Neuron (in vitro differentiated cells): ENCODE data around the gene SYNPO2L.
A peak's percentile ranks its signal among the peaks of the same experiment; 100 is the strongest.

Experiments used
- H2AFZ ChIP-seq: one replicate; pipeline ENCODE4 v1.6.1; 2013; ENCODE audit warnings: low read depth, mild to moderate bottlenecking, inconsistent platforms, low read length, moderate library complexity
- H3K27me3 ChIP-seq: one replicate; pipeline ENCODE4 v1.6.1; 2013; ENCODE audit warnings: low read length; ENCODE audit not compliant: insufficient read depth
- H3K36me3 ChIP-seq: one replicate; pipeline ENCODE4 v1.6.1; 2013; ENCODE audit warnings: low read length; ENCODE audit not compliant: insufficient read depth
- H3K4me1 ChIP-seq: one replicate; pipeline ENCODE4 v1.6.1; 2013; ENCODE audit warnings: low read length; ENCODE audit not compliant: insufficient read depth
- H3K4me3 ChIP-seq: 2 replicates; pipeline ENCODE4 v1.5.1; 2013; ENCODE audit warnings: mild to moderate bottlenecking, low read length, moderate library complexity
- H3K9me3 ChIP-seq: one replicate; pipeline ENCODE4 v1.6.1; 2013; ENCODE audit warnings: low read length

The SYNPO2L gene

DNA sequence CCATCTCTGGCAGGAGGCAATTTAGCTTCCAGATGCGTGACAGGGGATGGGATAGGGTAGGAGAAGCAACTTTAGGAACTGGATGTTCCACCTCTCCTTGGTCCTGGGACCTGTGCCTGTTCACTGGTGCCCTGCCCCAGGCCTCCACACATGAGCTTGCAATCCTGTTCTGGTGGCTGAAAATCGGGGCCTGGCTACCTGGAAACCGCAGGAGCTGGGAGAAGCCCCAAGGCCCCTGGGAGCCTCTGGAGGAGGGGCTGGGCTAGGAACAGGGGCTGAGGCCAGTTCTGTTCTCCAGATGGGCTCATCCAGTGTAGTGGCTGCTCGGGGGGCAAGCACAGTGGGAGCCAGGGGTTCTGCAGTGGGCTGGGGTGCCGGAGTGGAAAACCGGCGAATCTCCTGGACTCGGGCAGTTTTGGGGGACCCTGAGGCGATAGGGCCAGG lies 9.2 kb downstream of the SYNPO2L start:
- Histone ChIP-seq H3K4me1 (peaks cover 3% of the 10 kb centered on the region), H3K4me3 (no peak overlapping the region), H3K36me3 (no peaks in the 10 kb centered on the region), H3K9me3 (no peaks in the 10 kb centered on the region), H3K27me3 (no peaks in the 10 kb centered on the region), H2AFZ (no peak overlapping the region)

DNA sequence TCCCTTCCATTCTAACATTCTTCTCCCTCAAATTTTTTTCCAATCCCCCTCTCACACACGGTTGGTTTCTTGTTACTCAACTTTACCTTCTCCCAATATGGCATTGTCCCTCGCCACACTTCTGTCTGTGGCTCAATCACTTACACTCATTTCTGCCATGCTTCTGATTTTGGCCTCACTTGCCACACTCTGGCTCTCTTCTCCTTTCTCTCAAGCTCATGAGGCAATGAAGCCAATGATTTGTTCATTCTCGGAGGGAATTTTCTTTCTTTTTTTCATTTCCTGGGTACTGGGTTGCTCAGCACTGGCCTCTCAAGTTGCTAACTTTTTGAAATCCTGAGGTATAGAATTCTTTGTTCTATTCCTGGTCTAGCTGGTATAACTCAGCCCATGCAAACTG lies 10.6 kb downstream of the SYNPO2L start:
- Histone ChIP-seq H3K4me3 (no peak overlapping the region), H2AFZ (no peak overlapping the region), H3K27me3 (no peaks in the 10 kb centered on the region), H3K4me1 (no peaks in the 10 kb centered on the region), H3K36me3 (no peaks in the 10 kb centered on the region), H3K9me3 (no peaks in the 10 kb centered on the region)

DNA sequence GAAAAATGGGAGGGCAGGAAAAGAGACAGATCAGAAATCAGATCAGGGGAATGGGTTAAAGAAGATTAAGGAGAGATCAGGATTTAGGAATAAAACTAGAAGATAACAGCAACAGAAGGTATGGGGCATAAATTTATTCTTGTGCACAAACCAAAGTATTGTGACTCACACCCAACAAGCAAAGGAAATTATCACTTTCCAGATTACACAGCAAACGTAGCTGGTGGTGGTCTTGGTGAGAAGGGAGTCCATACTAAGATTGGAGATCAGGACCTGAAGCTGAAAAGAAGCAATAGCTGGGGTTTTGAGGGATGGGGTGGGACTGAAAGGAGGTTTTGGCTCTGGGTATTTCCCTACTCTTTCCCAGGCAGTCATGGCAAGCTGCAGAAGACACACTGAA lies 11.1 kb downstream of the SYNPO2L start:
- no peaks in the 10 kb centered on the region for H3K36me3 ChIP-seq
- peak overlapping the region; percentile 48 for H2AFZ ChIP-seq
- H3K27me3 ChIP-seq: no peaks in the 10 kb centered on the region
- no peak overlapping the region for H3K4me3 ChIP-seq
- H3K9me3 ChIP-seq: no peaks in the 10 kb centered on the region
- H3K4me1 ChIP-seq: no peaks in the 10 kb centered on the region

DNA sequence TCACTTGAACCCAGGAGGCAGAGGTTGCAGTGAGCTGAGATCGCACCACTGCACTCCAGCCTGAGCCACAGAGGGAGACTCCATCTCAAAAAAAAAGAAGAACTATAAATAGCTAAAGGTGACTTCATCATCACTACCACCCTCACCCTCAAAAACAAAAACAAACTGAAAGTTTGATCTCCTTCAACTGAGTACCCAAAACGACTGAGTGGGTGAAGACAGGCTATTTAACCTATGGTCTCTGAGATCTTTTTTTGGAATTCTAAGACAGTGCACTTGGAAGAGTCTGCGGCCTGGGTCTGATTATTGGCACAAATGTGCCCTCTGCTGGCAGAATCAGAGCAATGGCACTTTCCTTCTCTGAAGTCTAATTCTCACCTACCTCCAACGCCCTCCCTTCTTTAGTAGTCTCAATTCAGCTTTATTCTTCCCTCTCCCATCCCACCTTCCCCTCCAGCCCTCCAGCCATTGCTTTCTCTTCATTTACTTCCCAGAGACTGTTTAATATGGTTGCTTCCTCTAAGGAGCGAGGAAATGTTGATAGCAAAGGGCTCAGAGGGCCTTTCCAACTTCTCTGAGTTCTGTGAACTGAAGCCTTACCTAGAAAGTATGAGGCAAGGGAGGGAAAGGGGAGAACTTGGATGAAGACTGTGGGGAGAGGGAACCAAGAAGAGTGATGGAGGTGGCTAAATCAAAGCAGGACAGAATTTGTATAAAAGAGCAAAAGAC lies 11.7 kb downstream of the SYNPO2L start:
- peak overlapping the region; percentile 48 for H2AFZ ChIP-seq
- H3K9me3 ChIP-seq: no peaks in the 10 kb centered on the region
- no peak overlapping the region for H3K4me3 ChIP-seq
- H3K27me3 ChIP-seq: no peaks in the 10 kb centered on the region
- H3K36me3 ChIP-seq: no peaks in the 10 kb centered on the region
- no peaks in the 10 kb centered on the region for H3K4me1 ChIP-seq

DNA sequence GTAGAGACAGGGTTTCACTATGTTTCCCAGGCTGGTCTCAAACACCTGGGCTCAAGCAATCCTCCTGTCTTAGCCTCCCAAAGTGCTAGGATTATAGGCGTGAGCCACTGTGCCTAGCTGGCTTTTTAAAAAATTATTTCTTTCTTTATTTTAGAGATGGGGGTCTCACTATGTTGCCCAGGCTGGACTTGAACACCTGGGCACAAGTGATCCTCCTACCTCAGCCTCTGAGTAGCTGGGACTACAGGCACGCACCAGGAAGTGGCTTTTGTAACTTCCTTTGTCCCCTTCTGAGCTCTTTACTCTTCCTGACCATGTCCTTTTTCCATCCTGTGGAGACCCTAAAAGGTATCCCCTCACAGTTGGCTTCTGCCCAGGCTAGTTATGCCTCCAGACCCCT lies 12.5 kb downstream of the SYNPO2L start:
- H3K36me3 ChIP-seq: no peaks in the 10 kb centered on the region
- no peak overlapping the region for H3K4me3 ChIP-seq
- no peaks in the 10 kb centered on the region for H3K9me3 ChIP-seq
- H3K4me1 ChIP-seq: no peaks in the 10 kb centered on the region
- H3K27me3 ChIP-seq: no peaks in the 10 kb centered on the region
- H2AFZ ChIP-seq: no peak overlapping the region

DNA sequence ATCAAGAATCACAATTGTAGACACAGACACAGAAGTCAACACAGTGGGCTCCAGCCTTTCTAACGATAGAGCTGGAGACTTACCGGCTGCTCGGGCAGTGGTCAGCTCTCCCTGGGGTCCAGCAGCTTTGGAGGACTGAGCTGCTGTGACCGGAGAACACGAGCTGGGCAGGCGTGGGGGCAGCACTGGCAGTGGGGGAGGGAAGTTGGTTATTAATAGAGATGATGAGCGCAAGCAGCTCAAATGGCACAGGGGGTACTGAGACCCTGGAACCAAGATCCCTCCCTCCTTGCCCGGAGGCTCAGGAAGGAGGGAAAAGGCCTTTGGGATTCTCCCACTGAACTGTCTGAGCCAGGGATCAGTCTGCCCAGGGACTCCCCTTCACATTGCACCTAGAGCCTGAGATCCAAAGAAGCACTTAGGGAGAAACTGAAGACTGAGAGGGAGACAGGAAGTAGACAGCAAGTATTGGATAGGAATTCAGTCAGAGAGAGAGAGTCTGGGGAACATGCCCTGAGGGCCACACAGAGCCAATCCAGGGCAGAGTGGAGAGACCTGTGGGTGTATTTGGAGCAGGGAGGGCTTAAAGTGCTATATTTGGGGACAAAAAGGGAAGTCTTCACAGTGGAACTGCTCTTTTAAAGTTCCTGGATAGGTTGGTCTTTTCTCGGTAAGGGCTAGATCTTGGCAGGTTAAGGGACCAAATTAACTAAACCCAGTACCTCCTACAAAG lies 14.3 kb downstream of the SYNPO2L start, which contains the start of gene MYOZ1:
Gene MYOZ1, minus strand, starts transcription at position 147 of the 733 bp plus-strand sequence. CDS start 1,457 bp downstream, outside the sequence.
- Histone ChIP-seq H3K4me1 (no peaks in the 10 kb centered on the region), H3K9me3 (no peaks in the 10 kb centered on the region), H3K36me3 (no peaks in the 10 kb centered on the region), H2AFZ (no peak within 1 kb of the TSS), H3K27me3 (no peaks in the 10 kb centered on the region), H3K4me3 (no peak within 1 kb of the TSS)

DNA sequence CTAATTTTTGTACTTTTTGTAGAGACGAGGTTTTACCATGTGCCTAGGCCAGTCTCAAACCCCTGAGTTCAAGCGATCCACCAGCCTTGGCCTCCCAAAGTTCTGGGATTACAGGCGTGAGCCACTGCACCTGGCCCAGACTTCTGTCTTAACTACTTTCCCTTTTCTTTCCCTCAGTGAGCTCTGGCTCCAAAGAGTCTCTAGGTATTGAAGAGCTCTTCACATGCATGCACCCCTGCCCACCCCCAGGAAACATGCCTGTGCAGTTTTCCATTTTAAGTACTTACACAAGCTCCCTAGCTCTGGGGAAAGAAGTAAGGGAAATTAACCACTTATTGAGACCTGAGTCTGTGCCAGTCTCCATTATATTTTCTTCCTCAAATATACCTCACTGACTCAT lies 16.5 kb downstream of the SYNPO2L start:
- Histone ChIP-seq H3K36me3 (no peaks in the 10 kb centered on the region), H3K4me3 (no peak overlapping the region), H2AFZ (no peak overlapping the region), H3K27me3 (no peaks in the 10 kb centered on the region), H3K9me3 (no peaks in the 10 kb centered on the region), H3K4me1 (no peaks in the 10 kb centered on the region)

DNA sequence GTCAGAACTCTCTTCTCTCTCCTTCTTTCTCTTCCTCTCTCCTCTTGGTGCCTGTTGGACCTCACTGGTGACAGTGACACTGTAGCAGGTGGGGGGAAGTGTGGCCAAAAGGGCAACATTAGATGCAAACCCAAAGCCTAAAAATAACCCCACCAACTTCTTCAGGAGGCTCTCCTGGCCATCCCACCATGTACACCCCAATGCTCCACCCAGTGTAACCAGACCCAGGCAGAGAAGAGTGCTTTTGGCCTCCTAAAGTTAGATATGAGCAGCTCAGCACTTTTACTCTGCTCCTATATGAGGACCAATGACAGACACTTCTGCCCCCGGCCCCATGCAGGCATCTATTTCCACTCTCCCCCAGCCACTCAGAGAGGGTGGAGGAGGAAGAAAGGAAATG lies 20.0 kb downstream of the SYNPO2L start:
- Histone ChIP-seq H2AFZ (no peak overlapping the region), H3K36me3 (no peaks in the 10 kb centered on the region), H3K4me1 (no peaks in the 10 kb centered on the region), H3K27me3 (no peaks in the 10 kb centered on the region), H3K4me3 (no peak overlapping the region), H3K9me3 (no peaks in the 10 kb centered on the region)

DNA sequence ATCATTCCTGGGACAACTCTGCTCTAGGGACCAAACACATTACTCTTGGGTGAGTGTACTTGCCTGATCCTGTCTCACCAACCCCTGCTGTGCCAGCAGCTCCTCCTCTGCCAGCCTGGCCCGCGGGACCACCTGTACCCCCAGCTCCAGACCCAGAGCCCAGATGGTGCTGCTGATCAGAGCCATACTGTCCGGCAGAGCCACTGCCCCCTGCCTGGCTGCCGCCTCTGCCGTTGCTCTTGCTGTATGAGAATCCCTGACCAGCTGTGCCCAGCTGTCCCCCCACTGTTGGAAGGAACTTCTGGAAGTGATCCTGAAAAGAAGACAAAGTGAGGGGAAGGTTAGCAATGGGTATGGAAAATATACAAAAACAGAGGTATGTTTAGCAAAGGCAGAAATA lies 21.4 kb downstream of the SYNPO2L start:
- H3K4me3 ChIP-seq: no peak overlapping the region
- H3K4me1 ChIP-seq: no peaks in the 10 kb centered on the region
- no peaks in the 10 kb centered on the region for H3K27me3 ChIP-seq
- H2AFZ ChIP-seq: no peak overlapping the region
- no peaks in the 10 kb centered on the region for H3K9me3 ChIP-seq
- H3K36me3 ChIP-seq: no peaks in the 10 kb centered on the region

DNA sequence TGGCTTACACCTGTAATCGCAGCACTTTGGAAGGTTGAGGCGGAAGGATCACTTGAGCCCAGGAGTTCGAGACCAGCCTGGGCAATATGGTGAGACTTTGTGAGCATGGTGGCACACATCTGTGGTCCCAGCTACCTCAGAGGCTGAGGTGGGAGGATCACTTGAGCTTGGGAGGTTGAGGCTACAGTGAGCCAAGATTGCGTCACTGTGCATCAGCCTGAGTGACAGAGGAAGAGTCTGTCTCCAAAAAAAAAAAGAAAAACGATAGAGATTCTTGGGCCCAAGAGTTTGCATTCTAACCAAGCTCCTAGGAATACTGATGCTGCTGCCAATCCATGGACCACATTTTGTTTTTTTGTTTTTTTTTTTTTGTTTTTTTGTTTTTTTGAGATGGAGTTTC lies 26.7 kb downstream of the SYNPO2L start:
- peaks cover 10% of the 10 kb centered on the region for H3K4me1 ChIP-seq
- H2AFZ ChIP-seq: no peak overlapping the region
- no peak overlapping the region for H3K4me3 ChIP-seq
- no peaks in the 10 kb centered on the region for H3K9me3 ChIP-seq
- no peaks in the 10 kb centered on the region for H3K36me3 ChIP-seq
- H3K27me3 ChIP-seq: no peaks in the 10 kb centered on the region

DNA sequence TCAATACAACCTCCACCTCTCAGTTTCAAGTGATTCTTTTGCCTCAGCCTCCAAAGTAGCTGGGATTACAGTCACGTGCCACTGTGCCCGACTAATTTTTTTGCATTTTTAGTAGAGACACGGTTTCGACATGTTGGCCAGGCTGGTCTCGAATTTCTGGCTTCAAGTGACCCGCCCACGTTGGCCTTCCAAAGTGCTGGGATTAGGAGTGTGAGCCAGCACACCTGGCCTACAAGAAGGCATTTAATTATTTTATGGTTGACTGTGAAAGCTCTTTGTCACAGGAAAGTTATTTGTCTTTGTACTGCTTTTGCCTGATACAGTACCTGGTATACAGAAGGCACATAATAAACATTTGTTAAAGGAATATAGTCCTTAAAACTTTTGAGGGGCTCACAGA lies 27.4 kb downstream of the SYNPO2L start:
- Histone ChIP-seq H3K4me3 (no peak overlapping the region), H2AFZ (no peak overlapping the region), H3K27me3 (no peaks in the 10 kb centered on the region), H3K9me3 (no peaks in the 10 kb centered on the region), H3K4me1 (peaks cover 10% of the 10 kb centered on the region), H3K36me3 (no peaks in the 10 kb centered on the region)

DNA sequence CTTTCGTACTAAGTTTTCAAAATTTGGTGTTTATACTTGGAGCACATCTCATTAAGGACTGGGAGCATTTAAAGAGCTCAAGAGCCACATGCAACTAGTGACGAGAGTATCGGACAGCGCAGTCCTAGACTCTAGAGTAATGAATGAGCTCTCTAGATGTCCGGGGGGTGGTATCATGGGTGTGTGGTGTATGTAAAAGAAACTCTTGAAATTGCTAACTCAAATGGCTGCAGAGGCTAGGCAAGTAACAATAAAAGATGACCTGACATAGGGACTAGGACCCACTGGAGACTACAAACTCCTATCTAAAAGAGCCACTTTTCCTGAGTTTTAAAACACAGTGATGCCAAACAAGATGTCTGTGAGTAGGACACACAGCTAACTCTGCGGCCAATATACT lies 28.5 kb downstream of the SYNPO2L start:
- Histone ChIP-seq H3K9me3 (no peaks in the 10 kb centered on the region), H2AFZ (no peak overlapping the region), H3K4me3 (no peak overlapping the region), H3K27me3 (no peaks in the 10 kb centered on the region), H3K36me3 (no peaks in the 10 kb centered on the region), H3K4me1 (peaks cover 10% of the 10 kb centered on the region)

DNA sequence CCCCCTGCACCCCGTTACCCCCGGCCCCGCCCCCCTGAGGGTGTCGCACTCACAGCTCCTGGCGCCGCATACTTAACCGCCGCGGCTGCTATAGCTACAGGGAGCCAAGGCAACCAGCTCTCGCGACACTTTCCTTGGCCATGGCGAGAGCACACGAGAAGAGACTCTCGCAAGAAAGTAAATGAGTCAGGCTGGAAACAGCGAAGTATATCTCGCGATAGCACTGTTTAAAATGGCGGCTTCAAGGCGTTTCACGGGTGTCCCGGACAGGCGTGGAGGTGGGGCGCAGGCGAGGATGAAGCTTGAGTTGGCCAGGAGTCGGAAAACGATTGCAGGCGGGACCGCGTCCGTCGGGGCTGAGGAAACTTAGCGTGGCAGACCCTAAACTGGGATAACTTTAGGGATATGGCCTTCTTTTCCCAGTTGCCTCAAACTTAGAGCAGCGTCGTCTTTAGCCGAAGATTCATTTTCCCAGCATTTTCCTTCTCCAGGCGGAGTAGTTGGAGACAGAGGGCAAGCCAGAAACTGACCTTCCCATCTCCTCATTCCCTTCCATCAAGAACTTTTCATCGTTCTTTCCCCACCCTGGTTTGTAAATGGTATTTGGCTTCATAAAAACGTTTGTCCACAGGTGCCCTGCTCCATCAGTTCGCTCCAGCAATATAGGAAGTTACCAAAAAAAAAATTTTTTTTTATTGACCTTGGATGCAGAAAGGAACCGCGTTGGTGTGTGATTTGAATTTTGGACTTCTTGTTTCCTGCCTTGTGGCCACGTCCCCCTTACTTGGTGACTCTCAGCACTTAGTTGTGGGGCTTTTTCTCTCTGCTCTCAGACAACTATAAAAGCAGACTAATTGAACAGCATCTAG lies 29.7 kb downstream of the SYNPO2L start:
- Histone ChIP-seq H3K4me3 (peak overlapping the region; percentile 79), H3K4me1 (peaks cover 10% of the 10 kb centered on the region), H3K9me3 (no peaks in the 10 kb centered on the region), H2AFZ (peak overlapping the region; percentile 97), H3K27me3 (no peaks in the 10 kb centered on the region), H3K36me3 (no peaks in the 10 kb centered on the region)
